H1 (cell line): Measurements from ENCODE around the gene LIN28A. TPM values are rescaled to one million over a fixed set of nuclear protein-coding genes. Genes with fewer than 3 reads are reported as not detected.

ENCODE experiments used
- ASH2L ChIP-seq: fragments of 200-600, 300-600 bp; sonication (generic); IDR thresholded peaks from one replicate; pipeline ENCODE4 v1.7.1; 2017; ENCODE audit warnings: low read length
- ATF3 ChIP-seq: IDR thresholded peaks from 2 replicates; pipeline ENCODE4 v1.6.1; 2011; ENCODE audit warnings: low read depth, mild to moderate bottlenecking, low read length; ENCODE audit not compliant: insufficient read depth
- BACH1 ChIP-seq: IDR thresholded peaks from 2 replicates; pipeline ENCODE4 v1.6.1; 2012; ENCODE audit warnings: low read length, improper control_type of control experiment
- CBX8 ChIP-seq: fragments of 300-800, 300-1000 bp; sonication (generic); IDR thresholded peaks from 2 replicates; pipeline ENCODE4 v1.7.1; 2016; ENCODE audit warnings: low read depth, low read length, borderline replicate concordance
- CEBPB ChIP-seq: IDR thresholded peaks from 2 replicates; pipeline ENCODE4 v1.6.1; 2012; ENCODE audit warnings: low read depth, low read length
- CHD2 ChIP-seq: IDR thresholded peaks from 2 replicates; pipeline ENCODE4 v1.6.1; 2012; ENCODE audit warnings: low read length, improper control_type of control experiment
- CREB1 ChIP-seq: IDR thresholded peaks from 2 replicates; pipeline ENCODE4 v1.6.1; 2012; ENCODE audit warnings: inconsistent platforms
- FOSL1 ChIP-seq: IDR thresholded peaks from 2 replicates; pipeline ENCODE4 v1.6.1; 2011; ENCODE audit warnings: mild to moderate bottlenecking, low read depth, low read length, moderate library complexity; ENCODE audit not compliant: insufficient read depth
- GABPA ChIP-seq: IDR thresholded peaks from 2 replicates; pipeline ENCODE4 v1.6.1; 2011; ENCODE audit warnings: mild to moderate bottlenecking, low read length, moderate library complexity, borderline replicate concordance; ENCODE audit not compliant: insufficient read depth
- HDAC2 ChIP-seq, 2 experiments: fragments of 300-600 bp in 1 of 2; sonication (generic) in 1 of 2; IDR thresholded peaks; 2 replicates each; pipeline ENCODE4 v1.6.1; 2011 to 2012; ENCODE audit warnings: low read depth in 2 of 2, low read length in 2 of 2, mild to moderate bottlenecking in 2 of 2, moderate library complexity in 2 of 2, borderline replicate concordance in 1 of 2, inconsistent platforms in 1 of 2
- JUND ChIP-seq: IDR thresholded peaks from 2 replicates; pipeline ENCODE4 v1.6.1; 2011; ENCODE audit warnings: mild to moderate bottlenecking, improper control_type of control experiment, low read length
- KDM5A ChIP-seq: fragments of 200-600 bp; IDR thresholded peaks from 2 replicates; pipeline ENCODE4 v1.7.1; 2012; ENCODE audit warnings: mild to moderate bottlenecking, low read length, inconsistent platforms, mixed read lengths
- NANOG ChIP-seq: IDR thresholded peaks from 2 replicates; pipeline ENCODE4 v1.6.1; 2011; ENCODE audit warnings: low read length, low read depth, mild to moderate bottlenecking, inconsistent platforms; ENCODE audit not compliant: insufficient read depth, poor library complexity, severe bottlenecking
- RFX5 ChIP-seq: IDR thresholded peaks from 2 replicates; pipeline ENCODE4 v1.6.1; 2011; ENCODE audit warnings: low read depth, low read length, improper control_type of control experiment, borderline replicate concordance
- SIN3A ChIP-seq, 2 experiments: IDR thresholded peaks in 1 of 2; conservative IDR thresholded peaks in 1 of 2; 2 replicates each; pipeline ENCODE4 v1.6.1; 2011 to 2012; ENCODE audit warnings: low read length in 2 of 2, improper control_type of control experiment in 1 of 2, low read depth in 1 of 2, mild to moderate bottlenecking in 1 of 2
- SP4 ChIP-seq: IDR thresholded peaks from 2 replicates; pipeline ENCODE4 v1.6.1; 2012; ENCODE audit warnings: low read length, inconsistent platforms
- SRF ChIP-seq: IDR thresholded peaks from 2 replicates; pipeline ENCODE4 v1.6.1; 2011; ENCODE audit warnings: mild to moderate bottlenecking, low read depth, low read length, moderate library complexity
- TAF1 ChIP-seq: IDR thresholded peaks from 2 replicates; pipeline ENCODE4 v1.6.1; 2011; ENCODE audit warnings: mild to moderate bottlenecking, low read depth, low read length
- YY1 ChIP-seq: IDR thresholded peaks from 2 replicates; pipeline ENCODE4 v1.6.1; 2011; ENCODE audit warnings: low read depth, mild to moderate bottlenecking, low read length
- polyA plus RNA-seq, 7 experiments: library from polyadenylated mRNA; depleted of rRNA in 3 of 7; stranded (reverse) in 5 of 7; unstranded in 2 of 7; fragments of >200 nt in 5 of 7; fragments of 200-250 nt in 2 of 7; gene quantifications; 1 replicate in 5 of 7; 2 replicates in 1 of 7; 4 replicates in 1 of 7; pipeline versions ENCODE4 v1.2.1 to v1.2.3, GENCODE V29; 2011 to 2013; ENCODE audit warnings: missing spikeins in 2 of 7, mixed read lengths in 2 of 7
- total RNA-seq: library from RNA; stranded (reverse); fragmentation: NEBNext Ultra II Directional; extraction: Animal tissue kit (Norgen Biotek cat#: 25700); gene quantifications from 2 replicates; pipeline ENCODE4 v1.2.1, GENCODE V29; 2021
- TF ChIP-seq, protein P1 (sequence below), 3 experiments: IDR thresholded peaks; 1 replicate in 2 of 3; 2 replicates in 1 of 3; pipeline versions ENCODE4 v1.5.1 to v1.6.1; 2011; ENCODE audit warnings: low read length in 3 of 3, mild to moderate bottlenecking in 3 of 3, inconsistent platforms in 2 of 3, low read depth in 1 of 3, moderate library complexity in 1 of 3; ENCODE audit not compliant: insufficient read depth in 1 of 3; ENCODE audit errors: control extremely low read depth in 1 of 3

Gene LIN28A
- total and polyA plus RNA-seq, 2 of the 8 experiments (the other 6 are each of a cell fraction or from before 2014, with no cell fraction given) = 403 to 1,486 TPM

GRCh38 chr1:26412180-26412840 lies 1.7 kb downstream of the LIN28A start (continued):
- TF ChIP-seq FOSL1 (no peak), YY1 (no peak; the same call in 1 of the 2 replicates), CBX8 (no peak), ATF3 (no peak), GABPA (no peak), TAF1 (peak; percentile 68; the same call in 1 of the 2 replicates), ASH2L (peak; percentile 85), NANOG (no peak), CEBPB (no peak), RFX5 (no peak), SRF (no peak), CHD2 (peak; percentile 74), SP4 (peak; percentile 42; the same call in 1 of the 2 replicates), HDAC2 (IDR thresholded peaks at IDR 0.05; ENCODE audit: borderline replicate concordance in 1 of 2, low read depth in 2 of 2, low read length in 2 of 2) (peak; percentile 36 to 89; a peak in 2 of 4 replicates), CREB1 (no peak), JUND (no peak; the same call in 1 of the 2 replicates), BACH1 (no peak), KDM5A (no peak), SIN3A (conservative IDR thresholded peaks at IDR 0.05 in 1 of 2, IDR thresholded peaks at IDR 0.05 in 1 of 2; ENCODE audit: low read depth in 1 of 2, low read length in 2 of 2) (peak; percentile 56 to 96; a peak in 2 of 4 replicates)
- TF ChIP-seq, protein P1, sequence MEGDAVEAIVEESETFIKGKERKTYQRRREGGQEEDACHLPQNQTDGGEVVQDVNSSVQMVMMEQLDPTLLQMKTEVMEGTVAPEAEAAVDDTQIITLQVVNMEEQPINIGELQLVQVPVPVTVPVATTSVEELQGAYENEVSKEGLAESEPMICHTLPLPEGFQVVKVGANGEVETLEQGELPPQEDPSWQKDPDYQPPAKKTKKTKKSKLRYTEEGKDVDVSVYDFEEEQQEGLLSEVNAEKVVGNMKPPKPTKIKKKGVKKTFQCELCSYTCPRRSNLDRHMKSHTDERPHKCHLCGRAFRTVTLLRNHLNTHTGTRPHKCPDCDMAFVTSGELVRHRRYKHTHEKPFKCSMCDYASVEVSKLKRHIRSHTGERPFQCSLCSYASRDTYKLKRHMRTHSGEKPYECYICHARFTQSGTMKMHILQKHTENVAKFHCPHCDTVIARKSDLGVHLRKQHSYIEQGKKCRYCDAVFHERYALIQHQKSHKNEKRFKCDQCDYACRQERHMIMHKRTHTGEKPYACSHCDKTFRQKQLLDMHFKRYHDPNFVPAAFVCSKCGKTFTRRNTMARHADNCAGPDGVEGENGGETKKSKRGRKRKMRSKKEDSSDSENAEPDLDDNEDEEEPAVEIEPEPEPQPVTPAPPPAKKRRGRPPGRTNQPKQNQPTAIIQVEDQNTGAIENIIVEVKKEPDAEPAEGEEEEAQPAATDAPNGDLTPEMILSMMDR (IDR thresholded peaks at IDR 0.05; ENCODE audit: control extremely low read depth in 1 of 3, insufficient read depth in 1 of 3, low read depth in 1 of 3, low read length in 3 of 3) = no peak
